Measurements from ENCODE around the gene STIP1.

- TF ChIP-seq, protein P1, sequence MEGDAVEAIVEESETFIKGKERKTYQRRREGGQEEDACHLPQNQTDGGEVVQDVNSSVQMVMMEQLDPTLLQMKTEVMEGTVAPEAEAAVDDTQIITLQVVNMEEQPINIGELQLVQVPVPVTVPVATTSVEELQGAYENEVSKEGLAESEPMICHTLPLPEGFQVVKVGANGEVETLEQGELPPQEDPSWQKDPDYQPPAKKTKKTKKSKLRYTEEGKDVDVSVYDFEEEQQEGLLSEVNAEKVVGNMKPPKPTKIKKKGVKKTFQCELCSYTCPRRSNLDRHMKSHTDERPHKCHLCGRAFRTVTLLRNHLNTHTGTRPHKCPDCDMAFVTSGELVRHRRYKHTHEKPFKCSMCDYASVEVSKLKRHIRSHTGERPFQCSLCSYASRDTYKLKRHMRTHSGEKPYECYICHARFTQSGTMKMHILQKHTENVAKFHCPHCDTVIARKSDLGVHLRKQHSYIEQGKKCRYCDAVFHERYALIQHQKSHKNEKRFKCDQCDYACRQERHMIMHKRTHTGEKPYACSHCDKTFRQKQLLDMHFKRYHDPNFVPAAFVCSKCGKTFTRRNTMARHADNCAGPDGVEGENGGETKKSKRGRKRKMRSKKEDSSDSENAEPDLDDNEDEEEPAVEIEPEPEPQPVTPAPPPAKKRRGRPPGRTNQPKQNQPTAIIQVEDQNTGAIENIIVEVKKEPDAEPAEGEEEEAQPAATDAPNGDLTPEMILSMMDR (IDR thresholded peaks at IDR 0.05; ENCODE audit: insufficient read depth, low read depth, low read length): no peak
- no peak for TF ChIP-seq EZH2 (IDR thresholded peaks at IDR 0.05; ENCODE audit: insufficient read depth, low read length)
Observed at GRCh38 chr11:64192434-64192833, 6.5 kb downstream of the STIP1 start.

Data from astrocyte (in vitro differentiated cells and primary cell).